ENCODE data around the gene TNNC1. TPM values are rescaled to one million over a fixed set of nuclear protein-coding genes. Genes with fewer than 3 reads are reported as not detected.

The TNNC1 gene
- total RNA-seq, result 4.0 to 5.2 TPM (median 4.6 TPM) in 3 replicates

DNA sequence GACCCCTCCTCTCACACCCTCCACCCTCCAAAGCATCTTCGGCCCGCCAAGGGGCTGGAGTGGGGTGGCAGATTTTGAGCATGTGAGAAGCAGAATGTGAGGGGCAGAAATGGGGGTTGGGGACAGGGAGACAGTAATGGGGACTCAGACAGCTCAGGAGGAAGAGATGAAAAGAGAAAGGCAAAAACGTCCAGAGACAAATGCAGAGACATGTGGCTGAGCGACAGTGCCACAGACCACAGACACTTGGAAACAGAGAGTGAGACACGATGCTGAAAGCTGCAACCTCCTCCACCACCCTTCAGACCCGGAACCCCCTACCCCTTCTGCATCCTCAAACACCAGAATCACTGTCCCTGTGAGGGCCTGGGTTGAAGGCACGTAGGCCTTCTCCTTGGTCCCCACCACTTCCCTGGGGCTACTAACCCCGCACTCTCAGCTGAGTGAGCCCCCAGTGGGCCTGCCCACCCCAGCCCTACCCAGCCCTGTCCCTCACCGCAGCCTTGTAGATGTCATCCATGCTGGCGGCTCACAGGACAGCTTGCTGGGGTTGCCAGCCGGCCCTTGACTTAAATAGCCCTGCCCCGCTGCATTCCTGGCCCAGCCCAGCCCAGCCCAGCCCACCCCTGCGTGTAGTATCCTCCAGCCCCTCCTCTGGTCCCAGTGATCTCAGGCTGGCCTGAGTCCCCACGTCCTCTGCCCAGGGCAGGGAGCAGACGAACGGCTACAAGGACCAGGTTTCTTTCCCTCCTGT lies at the start of gene TNNC1:
TSS of gene TNNC1 (minus strand) at position 546 of the 754 bp plus-strand sequence. CDS start at position 520, 26 bp downstream.
- TF ChIP-seq, protein P1, sequence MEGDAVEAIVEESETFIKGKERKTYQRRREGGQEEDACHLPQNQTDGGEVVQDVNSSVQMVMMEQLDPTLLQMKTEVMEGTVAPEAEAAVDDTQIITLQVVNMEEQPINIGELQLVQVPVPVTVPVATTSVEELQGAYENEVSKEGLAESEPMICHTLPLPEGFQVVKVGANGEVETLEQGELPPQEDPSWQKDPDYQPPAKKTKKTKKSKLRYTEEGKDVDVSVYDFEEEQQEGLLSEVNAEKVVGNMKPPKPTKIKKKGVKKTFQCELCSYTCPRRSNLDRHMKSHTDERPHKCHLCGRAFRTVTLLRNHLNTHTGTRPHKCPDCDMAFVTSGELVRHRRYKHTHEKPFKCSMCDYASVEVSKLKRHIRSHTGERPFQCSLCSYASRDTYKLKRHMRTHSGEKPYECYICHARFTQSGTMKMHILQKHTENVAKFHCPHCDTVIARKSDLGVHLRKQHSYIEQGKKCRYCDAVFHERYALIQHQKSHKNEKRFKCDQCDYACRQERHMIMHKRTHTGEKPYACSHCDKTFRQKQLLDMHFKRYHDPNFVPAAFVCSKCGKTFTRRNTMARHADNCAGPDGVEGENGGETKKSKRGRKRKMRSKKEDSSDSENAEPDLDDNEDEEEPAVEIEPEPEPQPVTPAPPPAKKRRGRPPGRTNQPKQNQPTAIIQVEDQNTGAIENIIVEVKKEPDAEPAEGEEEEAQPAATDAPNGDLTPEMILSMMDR (IDR thresholded peaks at IDR 0.05; ENCODE audit: unreplicated experiment), result no peak
- H3K27ac Mint-ChIP-seq, result peak within 1 kb of the TSS; percentile 89
- peaks cover 12% of the 10 kb centered on the region for H3K36me3 Mint-ChIP-seq
- H3K4me3 Mint-ChIP-seq, result peak within 1 kb of the TSS; percentile 92
- no peaks in the 10 kb centered on the region for H3K9me3 Mint-ChIP-seq
- DNase-seq (ENCODE audit: low spot score in 2 of 2, unreplicated experiment in 2 of 2), result no peak
- H3K4me1 Mint-ChIP-seq, result peaks cover 52% of the 10 kb centered on the region
- no peaks in the 10 kb centered on the region for H3K27me3 Mint-ChIP-seq (ENCODE audit: low read depth)

DNA sequence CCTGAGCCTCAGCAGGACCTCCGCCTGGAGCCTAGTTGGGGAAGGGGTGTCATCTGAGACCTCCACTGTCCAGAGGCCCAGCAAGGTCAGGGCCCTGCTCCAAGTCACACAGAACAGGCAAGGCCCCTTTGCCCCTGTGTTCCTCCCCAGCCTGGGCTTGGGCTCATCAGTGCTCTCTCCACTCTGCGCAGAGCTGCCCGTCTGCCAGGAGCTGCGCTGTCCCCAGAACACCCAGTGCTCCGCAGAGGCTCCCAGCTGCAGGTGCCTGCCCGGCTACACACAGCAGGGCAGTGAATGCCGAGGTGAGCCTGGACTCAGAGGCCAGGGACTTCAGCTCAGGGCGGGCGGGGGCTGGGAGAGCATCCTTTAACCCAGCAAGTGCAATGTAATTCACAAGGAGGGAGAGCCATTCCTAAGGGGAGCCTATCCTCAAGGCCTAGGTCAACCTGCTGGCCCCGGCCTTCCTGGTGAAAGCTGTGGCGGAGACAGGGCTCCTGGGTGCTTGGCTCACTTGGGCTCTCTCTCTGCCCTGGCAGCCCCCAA lies 49.0 kb upstream of the TNNC1 start:
- H3K27ac Mint-ChIP-seq, result no peak overlapping the region
- H3K4me3 Mint-ChIP-seq, result no peak overlapping the region
- H3K4me1 Mint-ChIP-seq, result no peaks in the 10 kb centered on the region
- DNase-seq (ENCODE audit: low spot score in 2 of 2, unreplicated experiment in 2 of 2), result no peak
- H3K36me3 Mint-ChIP-seq, result no peaks in the 10 kb centered on the region
- no peaks in the 10 kb centered on the region for H3K27me3 Mint-ChIP-seq (ENCODE audit: low read depth)
- TF ChIP-seq, protein P1 (IDR thresholded peaks at IDR 0.05; ENCODE audit: unreplicated experiment), result no peak
- no peaks in the 10 kb centered on the region for H3K9me3 Mint-ChIP-seq

DNA sequence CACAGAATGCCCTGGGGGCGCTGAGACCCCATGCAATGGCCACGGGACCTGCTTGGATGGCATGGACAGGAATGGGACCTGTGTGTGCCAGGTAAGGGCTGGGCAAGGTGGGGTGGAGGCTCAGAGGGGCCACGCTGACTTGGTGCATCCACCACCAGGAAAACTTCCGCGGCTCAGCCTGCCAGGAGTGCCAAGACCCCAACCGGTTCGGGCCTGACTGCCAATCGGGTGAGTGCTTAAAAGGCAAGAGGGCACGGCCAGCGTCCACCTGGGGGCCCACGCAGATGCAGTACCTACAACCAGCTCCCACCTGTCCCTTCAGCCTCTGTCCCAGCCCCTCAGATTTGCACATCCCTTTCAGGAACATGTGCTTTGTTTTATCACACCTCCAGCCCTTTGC lies 48.2 kb upstream of the TNNC1 start:
- no peaks in the 10 kb centered on the region for H3K4me1 Mint-ChIP-seq
- no peak overlapping the region for H3K27ac Mint-ChIP-seq
- DNase-seq (ENCODE audit: low spot score in 2 of 2, unreplicated experiment in 2 of 2), result no peak
- H3K4me3 Mint-ChIP-seq, result no peak overlapping the region
- H3K27me3 Mint-ChIP-seq (ENCODE audit: low read depth), result no peaks in the 10 kb centered on the region
- no peaks in the 10 kb centered on the region for H3K9me3 Mint-ChIP-seq
- H3K36me3 Mint-ChIP-seq, result no peaks in the 10 kb centered on the region
- TF ChIP-seq, protein P1 (IDR thresholded peaks at IDR 0.05; ENCODE audit: unreplicated experiment), result no peak

DNA sequence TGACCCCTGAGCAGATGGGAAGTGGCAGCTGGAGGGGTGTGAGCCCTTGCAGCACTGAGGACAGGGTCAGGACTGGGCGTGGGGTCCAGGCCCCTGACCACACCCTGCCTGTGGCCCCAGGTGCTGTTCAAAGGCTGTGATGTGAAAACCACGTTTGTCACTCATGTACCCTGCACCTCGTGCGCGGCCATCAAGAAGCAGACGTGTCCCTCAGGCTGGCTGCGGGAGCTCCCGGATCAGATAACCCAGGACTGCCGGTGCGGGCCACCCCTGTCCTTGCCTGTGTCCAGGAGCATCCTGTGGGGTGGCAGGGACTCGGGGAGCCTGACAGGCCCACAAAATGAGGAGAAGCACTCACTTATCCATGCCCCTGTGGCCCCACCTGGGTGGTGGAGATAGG lies 47.2 kb upstream of the TNNC1 start:
- TF ChIP-seq, protein P1 (IDR thresholded peaks at IDR 0.05; ENCODE audit: unreplicated experiment), result no peak
- no peak overlapping the region for H3K27ac Mint-ChIP-seq
- H3K36me3 Mint-ChIP-seq, result no peaks in the 10 kb centered on the region
- no peak for DNase-seq (ENCODE audit: low spot score in 2 of 2, unreplicated experiment in 2 of 2)
- no peak overlapping the region for H3K4me3 Mint-ChIP-seq
- no peaks in the 10 kb centered on the region for H3K9me3 Mint-ChIP-seq
- H3K27me3 Mint-ChIP-seq (ENCODE audit: low read depth), result no peaks in the 10 kb centered on the region
- H3K4me1 Mint-ChIP-seq, result no peaks in the 10 kb centered on the region

DNA sequence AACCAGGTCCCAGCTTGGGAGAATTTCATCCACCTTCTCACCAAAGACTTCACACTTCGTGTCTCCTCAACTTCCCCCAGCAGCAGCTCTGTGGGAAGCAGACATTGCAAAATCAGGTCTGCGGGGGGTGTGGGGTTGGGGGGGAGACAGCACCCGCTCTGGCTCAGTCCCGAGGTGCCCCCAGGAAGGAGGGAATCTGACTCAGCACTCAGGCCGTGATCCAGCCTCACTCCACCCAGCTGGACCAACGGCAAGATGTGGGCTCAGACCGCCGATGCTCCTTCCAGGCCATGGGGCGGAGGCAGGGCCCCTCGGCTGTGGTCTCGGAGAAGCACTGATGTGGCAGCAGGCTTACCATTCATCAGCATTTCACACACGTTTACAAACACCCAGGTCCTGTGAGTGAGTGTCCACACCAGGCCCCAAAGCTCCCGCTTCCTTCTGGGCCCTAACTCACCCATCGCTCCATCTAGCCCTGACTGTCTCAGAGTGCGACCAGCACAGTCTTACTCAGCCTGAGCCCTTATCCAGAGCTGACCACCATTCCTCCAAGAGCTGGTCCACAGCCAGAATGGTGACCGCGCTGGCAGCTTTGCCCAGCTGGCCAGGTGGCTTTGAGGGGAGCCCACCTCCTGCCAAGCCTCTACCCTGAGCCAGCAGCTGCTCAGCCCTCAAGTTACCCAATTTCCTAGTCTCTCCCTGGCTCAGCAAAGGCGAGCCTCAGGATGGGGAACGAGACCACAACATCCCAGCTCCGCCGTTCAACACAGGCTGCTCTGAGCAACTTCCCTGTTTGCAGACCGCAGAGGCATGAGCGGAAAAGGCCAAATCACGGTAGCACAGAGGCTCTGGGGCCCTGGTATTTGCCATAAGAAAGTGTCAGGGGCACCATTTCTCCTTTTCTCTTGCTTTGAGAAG lies 44.6 kb upstream of the TNNC1 start:
- Mint-ChIP-seq H3K36me3 (no peaks in the 10 kb centered on the region), H3K9me3 (no peaks in the 10 kb centered on the region), H3K27ac (no peak overlapping the region), H3K27me3 (ENCODE audit: low read depth) (no peaks in the 10 kb centered on the region), H3K4me3 (no peak overlapping the region), H3K4me1 (peaks cover 4% of the 10 kb centered on the region)
- DNase-seq (ENCODE audit: low spot score in 2 of 2, unreplicated experiment in 2 of 2), result no peak
- TF ChIP-seq, protein P1 (IDR thresholded peaks at IDR 0.05; ENCODE audit: unreplicated experiment), result no peak
